Measurements from ENCODE around the gene PDCD7. TPM values are rescaled to one million over a fixed set of nuclear protein-coding genes. Genes with fewer than 3 reads are reported as not detected.

PDCD7 gene
- total and polyA plus RNA-seq, 2 of the 13 experiments (the other 11 are each of a cell fraction or from before 2014, with no cell fraction given) = 10.1 to 14.7 TPM

GRCh38 chr15:65133548-65134200 lies at the start of gene PDCD7 (continued):
- TF ChIP-seq BCL6 (CRISPR knock-in tag; IDR thresholded peaks at IDR 0.05) = peak; percentile 21; the same call in 1 of the 2 replicates
- TF ChIP-seq SNAPC4 (CRISPR knock-in tag; IDR thresholded peaks at IDR 0.05) = no peak
- peak; percentile 50; the same call in 1 of the 2 replicates for TF ChIP-seq ZKSCAN8 (CRISPR knock-in tag; IDR thresholded peaks at IDR 0.05; ENCODE audit: borderline replicate concordance)
- no peak for TF ChIP-seq BCLAF1 (IDR thresholded peaks at IDR 0.05)
- no peak for TF ChIP-seq NCOR1 (IDR thresholded peaks at IDR 0.05; ENCODE audit: borderline replicate concordance, low read length)
- peak; percentile 34 to 72; a peak in 3 of 4 replicates for TF ChIP-seq HMGXB4 (CRISPR knock-in tag; IDR thresholded peaks at IDR 0.05; ENCODE audit: borderline replicate concordance in 1 of 2, low read depth in 1 of 2)
- TF ChIP-seq MIER2 (CRISPR knock-in tag; IDR thresholded peaks at IDR 0.05) = 0 out of 2 replicates have a peak, but pooled peaks have one; percentile 28
- no peak for TF ChIP-seq ZBTB8A (CRISPR knock-in tag; IDR thresholded peaks at IDR 0.05; ENCODE audit: borderline replicate concordance, low read depth)
- 0 out of 2 replicates have a peak, but pooled peaks have one; percentile 24 for TF ChIP-seq ZNF619 (CRISPR knock-in tag; IDR thresholded peaks at IDR 0.05)
- TF ChIP-seq NCOA5 (CRISPR knock-in tag; IDR thresholded peaks at IDR 0.05) = no peak
- TF ChIP-seq IRX3 (CRISPR knock-in tag; IDR thresholded peaks at IDR 0.05; ENCODE audit: borderline replicate concordance, low read depth) = no peak
- TF ChIP-seq ZNF326 (CRISPR knock-in tag; IDR thresholded peaks at IDR 0.05; ENCODE audit: borderline replicate concordance) = no peak
- peak; percentile 93 to 97 for TF ChIP-seq POLR2A (IDR thresholded peaks at IDR 0.05; ENCODE audit: insufficient read depth in 1 of 2, low read depth in 2 of 2, low read length in 2 of 2)
- TF ChIP-seq GATAD2A (CRISPR knock-in tag; IDR thresholded peaks at IDR 0.05) = peak; percentile 63
- peak; percentile 96 for TF ChIP-seq PHF20 (CRISPR knock-in tag; IDR thresholded peaks at IDR 0.05)
- TF ChIP-seq ZNF761 (CRISPR knock-in tag; conservative IDR thresholded peaks at IDR 0.05) = peak; percentile 27; the same call in 1 of the 2 replicates
- no peak for TF ChIP-seq POGZ (CRISPR knock-in tag; IDR thresholded peaks at IDR 0.05)
- TF ChIP-seq MAX (IDR thresholded peaks at IDR 0.05) = peak; percentile 32; the same call in 1 of the 2 replicates
- TF ChIP-seq ZNF704 (CRISPR knock-in tag; IDR thresholded peaks at IDR 0.05; ENCODE audit: borderline replicate concordance) = no peak

Data from HepG2 (cell line).